Vagina (tissue), 2 donors: ENCODE measurements around the gene XRCC4. TPM values are rescaled to one million over a fixed set of nuclear protein-coding genes. Genes with fewer than 3 reads are reported as not detected.

Source experiments
- DNase-seq, 2 donors: peaks; one replicate each; pipeline ENCODE4 v3.0.0-alpha.2; 2017; ENCODE audit errors: extremely low spot score in 2 of 2
- H3K27ac ChIP-seq: fragments of 200-600 bp; sonication (generic); one replicate; pipeline ENCODE4 v1.5.1; 2019
- H3K27me3 ChIP-seq: fragments of 200-600 bp; sonication (generic); one replicate; pipeline ENCODE4 v1.5.1; 2019
- H3K36me3 ChIP-seq, 2 donors: fragments of 200-600 bp; sonication (generic); one replicate each; pipeline ENCODE4 v1.5.1; 2017 to 2019
- H3K4me1 ChIP-seq: fragments of 200-600 bp; sonication (generic); one replicate; pipeline ENCODE4 v1.5.1; 2019
- H3K4me3 ChIP-seq, 2 donors: fragments of 200-600 bp; sonication (generic); 1 replicate in 1 of 2; 2 replicates in 1 of 2; pipeline ENCODE4 v1.5.1; 2016 to 2019
- H3K9me3 ChIP-seq: fragments of 200-600 bp; sonication (generic); one replicate; pipeline ENCODE4 v1.5.1; 2019
- CTCF ChIP-seq, 3 experiments: fragments of 450-650 bp in 2 of 3; fragments of 200-600 bp in 1 of 3; sonication (generic) in 1 of 3; IDR thresholded peaks; one replicate each; pipeline ENCODE4 v1.5.1; 2017 to 2019; ENCODE audit warnings: antibody characterized with exemption in 3 of 3, mild to moderate bottlenecking in 2 of 3, moderate library complexity in 2 of 3
- POLR2A ChIP-seq, 2 donors: fragments of 450-650 bp; IDR thresholded peaks; one replicate each; pipeline ENCODE4 v1.6.1; 2017; ENCODE audit warnings: antibody characterized with exemption in 2 of 2, mild to moderate bottlenecking in 2 of 2, moderate library complexity in 2 of 2
- POLR2AphosphoS5 ChIP-seq, 2 donors: sonication (generic); formaldehyde crosslinking; IDR thresholded peaks; one replicate each; pipeline ENCODE4 v1.9.0; 2017; ENCODE audit warnings: antibody characterized with exemption in 2 of 2, mild to moderate bottlenecking in 2 of 2, low read depth in 1 of 2; ENCODE audit not compliant: insufficient read depth in 1 of 2
- intact Hi-C: fragments of 100-400 bp; cut with DNase I; formaldehyde crosslinking; loops from one replicate; pipeline ENCODE4 v1.15.1; 2023
- total RNA-seq: library from RNA; depleted of rRNA; stranded (reverse); fragments of >200 nt; gene quantifications from one replicate; pipeline ENCODE4 v1.2.3, GENCODE V29; 2016

The XRCC4 gene
- total RNA-seq, 1 donor from 2014 or later: 5.4 TPM

- no peak for TF ChIP-seq CTCF (IDR thresholded peaks at IDR 0.05)
- TF ChIP-seq POLR2A (IDR thresholded peaks at IDR 0.05): no peak
- TF ChIP-seq POLR2AphosphoS5 (IDR thresholded peaks at IDR 0.05; ENCODE audit: insufficient read depth in 1 of 2, low read depth in 1 of 2): no peak
- intact Hi-C loops: no loop called here
- no peak overlapping the region for H3K4me3 ChIP-seq
Measured at GRCh38 chr5:83167538-83167937, 90.2 kb downstream of the XRCC4 start.

GRCh38 chr5:83169571-83170337 lies 92.4 kb downstream of the XRCC4 start:
- H3K4me3 ChIP-seq: no peak overlapping the region
- intact Hi-C loops: no loop called here
- H3K4me1 ChIP-seq: no peaks in the 10 kb centered on the region
- no peaks in the 10 kb centered on the region for H3K27me3 ChIP-seq
- no peaks in the 10 kb centered on the region for H3K36me3 ChIP-seq
- no peak for DNase-seq
- no peak overlapping the region for H3K27ac ChIP-seq
- H3K9me3 ChIP-seq: no peaks in the 10 kb centered on the region
- TF ChIP-seq POLR2A (IDR thresholded peaks at IDR 0.05) (no peak), POLR2AphosphoS5 (IDR thresholded peaks at IDR 0.05; ENCODE audit: insufficient read depth in 1 of 2, low read depth in 1 of 2) (no peak), CTCF (IDR thresholded peaks at IDR 0.05) (no peak)

More at GRCh38 chr5:83167538-83167937, 90.2 kb downstream of the XRCC4 start:
- Histone ChIP-seq H3K9me3 (no peaks in the 10 kb centered on the region), H3K27me3 (no peaks in the 10 kb centered on the region), H3K36me3 (no peaks in the 10 kb centered on the region), H3K4me1 (no peaks in the 10 kb centered on the region), H3K27ac (no peak overlapping the region)
- DNase-seq: no peak

GRCh38 chr5:83172011-83172410 lies 94.7 kb downstream of the XRCC4 start:
- H3K36me3 ChIP-seq: no peaks in the 10 kb centered on the region
- intact Hi-C loops: no loop called here
- TF ChIP-seq POLR2A (IDR thresholded peaks at IDR 0.05) (no peak), CTCF (IDR thresholded peaks at IDR 0.05) (no peak), POLR2AphosphoS5 (IDR thresholded peaks at IDR 0.05; ENCODE audit: insufficient read depth in 1 of 2, low read depth in 1 of 2) (no peak)
- DNase-seq: no peak
- no peak overlapping the region for H3K27ac ChIP-seq
- H3K4me1 ChIP-seq: no peaks in the 10 kb centered on the region
- no peaks in the 10 kb centered on the region for H3K9me3 ChIP-seq
- H3K4me3 ChIP-seq: no peak overlapping the region
- H3K27me3 ChIP-seq: no peaks in the 10 kb centered on the region

- no peak for TF ChIP-seq POLR2AphosphoS5 (IDR thresholded peaks at IDR 0.05; ENCODE audit: insufficient read depth in 1 of 2, low read depth in 1 of 2)
- TF ChIP-seq CTCF (IDR thresholded peaks at IDR 0.05): no peak
- no peak for TF ChIP-seq POLR2A (IDR thresholded peaks at IDR 0.05)
- no peak for DNase-seq
- intact Hi-C loops: no loop called here
Measured at GRCh38 chr5:83172655-83173054, 95.3 kb downstream of the XRCC4 start.

GRCh38 chr5:83173826-83174225 lies 96.5 kb downstream of the XRCC4 start:
- Histone ChIP-seq H3K4me1 (no peaks in the 10 kb centered on the region), H3K36me3 (no peaks in the 10 kb centered on the region), H3K27ac (no peak overlapping the region), H3K4me3 (no peak overlapping the region), H3K27me3 (no peaks in the 10 kb centered on the region), H3K9me3 (no peaks in the 10 kb centered on the region)
- no peak for DNase-seq
- TF ChIP-seq POLR2AphosphoS5 (IDR thresholded peaks at IDR 0.05; ENCODE audit: insufficient read depth in 1 of 2, low read depth in 1 of 2) (no peak), POLR2A (IDR thresholded peaks at IDR 0.05) (no peak), CTCF (IDR thresholded peaks at IDR 0.05) (no peak)
- intact Hi-C loops: no loop called here

More at GRCh38 chr5:83172655-83173054, 95.3 kb downstream of the XRCC4 start:
- Histone ChIP-seq H3K27ac (no peak overlapping the region), H3K4me3 (no peak overlapping the region), H3K4me1 (no peaks in the 10 kb centered on the region), H3K36me3 (no peaks in the 10 kb centered on the region), H3K27me3 (no peaks in the 10 kb centered on the region), H3K9me3 (no peaks in the 10 kb centered on the region)
